Fibroblast of skin of right biceps (primary cell): ENCODE results near the gene RIMBP3B.
"Not testable (repeated sequence)": the region's sequence is repeated elsewhere in the genome, so short reads cannot be mapped to it uniquely, and the experiment has no call there.

Experiments used
- DNase-seq: peaks from one replicate; pipeline ENCODE4 v3.0.0-alpha.2; 2013

RIMBP3B gene

DNA sequence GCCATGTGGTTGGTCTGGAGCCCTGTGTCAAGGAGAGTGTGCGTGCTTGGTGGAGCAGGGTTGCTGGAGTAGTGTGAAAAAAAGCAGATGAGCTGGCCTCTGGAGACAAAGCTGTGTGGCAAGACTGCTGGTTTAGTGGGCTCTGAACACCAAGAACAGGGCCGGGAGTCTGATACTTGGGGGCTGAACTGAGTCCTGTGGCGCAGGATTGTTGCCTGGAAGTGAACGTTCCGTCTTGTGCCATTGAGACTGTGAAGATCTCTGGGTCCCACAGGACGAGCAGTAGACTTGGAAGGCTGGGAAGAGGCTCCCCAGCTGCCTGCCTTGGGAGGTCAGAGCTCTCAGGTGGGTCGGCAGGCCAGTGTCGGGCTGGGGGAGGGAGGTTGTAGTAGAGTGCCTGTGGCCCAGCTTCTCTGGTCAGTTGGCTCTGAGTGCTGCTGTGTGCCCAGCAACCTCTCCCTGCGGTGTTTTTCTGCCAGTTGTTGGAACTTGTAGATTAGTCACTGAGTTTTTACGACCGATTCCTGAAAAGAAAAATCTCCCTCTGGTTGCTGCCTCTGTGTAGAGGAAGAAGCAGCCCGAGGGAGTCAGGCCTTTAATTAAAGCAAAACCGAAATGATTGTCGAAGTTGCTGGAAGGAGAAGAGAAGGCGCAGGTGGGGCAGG is 35.6 kb downstream of the RIMBP3B start:
- not testable (repeated sequence) for DNase-seq

DNA sequence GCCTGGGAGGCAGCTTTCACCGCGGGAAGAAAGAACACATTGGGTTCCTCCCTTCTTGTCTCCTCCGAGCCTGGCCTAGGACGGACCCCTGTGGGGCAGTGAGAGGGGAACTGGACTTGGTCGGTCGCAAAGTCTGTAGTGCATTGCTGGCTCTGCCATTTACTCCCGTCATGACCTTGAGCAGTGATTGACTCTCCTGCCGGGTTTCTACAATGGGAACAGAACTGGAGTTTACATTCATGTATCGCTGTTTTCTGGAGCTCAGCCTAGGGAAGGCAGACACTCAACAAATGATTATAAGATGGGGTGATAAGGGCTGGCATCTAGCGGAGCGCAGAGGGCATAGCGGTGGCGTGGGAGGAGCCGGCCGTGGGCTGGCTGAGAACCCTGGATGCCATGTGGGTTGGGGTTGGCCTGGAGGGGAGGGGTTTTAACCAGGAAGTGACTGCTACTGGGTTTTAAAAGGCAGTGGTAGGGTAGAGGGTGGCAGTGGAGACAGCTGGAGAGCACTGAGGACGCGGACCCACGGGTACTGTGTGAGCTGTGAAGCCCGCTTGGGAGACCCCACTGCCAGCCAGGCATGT is 36.7 kb downstream of the RIMBP3B start:
- not testable (repeated sequence) for DNase-seq

DNA sequence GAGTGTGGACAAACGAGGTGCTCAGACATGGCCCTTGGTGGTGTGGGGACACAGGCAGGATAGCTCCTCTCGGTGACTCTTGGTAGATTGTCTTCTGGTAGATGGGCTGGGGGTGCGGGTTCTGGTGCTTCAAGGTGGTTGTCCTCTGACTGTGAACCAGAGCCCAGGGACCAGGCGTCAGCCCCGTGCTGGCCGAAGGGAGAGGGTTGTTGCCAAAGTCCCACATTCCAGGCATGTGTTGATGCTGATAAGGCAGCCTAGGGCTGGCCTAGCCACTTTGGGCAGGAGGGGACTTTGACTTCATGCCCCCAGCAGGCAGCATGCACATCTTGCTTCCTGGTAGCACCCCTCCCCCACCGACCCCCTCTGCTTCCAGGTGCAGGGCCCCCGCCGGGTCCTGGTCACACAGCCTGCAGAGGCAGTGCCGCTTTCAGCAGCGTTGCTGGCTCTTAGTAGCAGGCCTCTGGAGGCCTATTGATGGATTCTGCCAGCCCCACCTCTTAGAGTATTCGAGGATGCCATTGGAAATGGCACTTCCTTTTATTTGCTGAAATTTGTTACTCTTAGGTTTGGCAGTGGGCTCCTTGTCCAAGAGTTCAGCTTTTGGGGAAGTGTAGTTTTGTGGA is 40.6 kb downstream of the RIMBP3B start:
- DNase-seq, result not testable (repeated sequence)

DNA sequence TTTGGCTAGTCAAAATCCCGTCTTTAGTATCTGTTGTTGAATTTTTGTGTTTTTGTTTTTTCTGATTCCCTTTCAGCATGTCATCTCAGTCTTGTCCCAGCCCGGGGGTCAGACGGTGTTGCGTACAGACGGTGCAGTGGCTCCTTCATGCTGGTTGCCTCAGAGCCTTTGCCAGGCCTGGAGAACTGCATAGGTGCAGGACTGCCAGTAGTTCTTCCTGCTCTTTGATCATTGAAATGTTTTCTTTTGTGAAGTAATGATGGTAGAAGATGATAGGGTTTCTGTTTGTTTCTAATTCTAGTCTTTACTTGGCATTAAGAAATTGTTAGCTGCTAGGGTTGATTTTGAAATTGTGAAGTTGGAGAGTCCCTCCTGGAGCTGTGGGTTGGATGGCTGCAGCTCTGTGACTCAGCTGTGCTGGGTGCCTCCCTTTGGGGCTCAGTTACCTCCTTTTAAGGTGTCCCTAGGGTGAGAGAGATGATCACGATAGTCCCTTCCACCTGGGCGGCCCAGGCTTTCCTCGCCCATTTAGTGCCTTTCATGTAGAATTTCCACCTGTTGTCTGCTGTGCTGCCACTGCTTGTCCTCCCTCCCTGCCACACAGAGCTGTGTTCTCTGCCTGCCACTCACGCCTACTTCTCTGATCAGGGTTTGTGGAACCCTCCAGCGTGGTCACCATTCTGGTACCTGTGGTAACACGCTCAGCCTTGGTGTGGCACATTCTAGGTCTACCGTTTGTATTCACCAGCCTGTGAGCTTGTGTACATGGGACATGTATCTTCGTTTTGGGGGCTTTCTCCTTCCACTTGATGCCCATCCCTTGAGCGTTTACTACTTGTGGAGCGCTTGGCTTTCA is 51.1 kb downstream of the RIMBP3B start:
- DNase-seq, result not testable (repeated sequence)

DNA sequence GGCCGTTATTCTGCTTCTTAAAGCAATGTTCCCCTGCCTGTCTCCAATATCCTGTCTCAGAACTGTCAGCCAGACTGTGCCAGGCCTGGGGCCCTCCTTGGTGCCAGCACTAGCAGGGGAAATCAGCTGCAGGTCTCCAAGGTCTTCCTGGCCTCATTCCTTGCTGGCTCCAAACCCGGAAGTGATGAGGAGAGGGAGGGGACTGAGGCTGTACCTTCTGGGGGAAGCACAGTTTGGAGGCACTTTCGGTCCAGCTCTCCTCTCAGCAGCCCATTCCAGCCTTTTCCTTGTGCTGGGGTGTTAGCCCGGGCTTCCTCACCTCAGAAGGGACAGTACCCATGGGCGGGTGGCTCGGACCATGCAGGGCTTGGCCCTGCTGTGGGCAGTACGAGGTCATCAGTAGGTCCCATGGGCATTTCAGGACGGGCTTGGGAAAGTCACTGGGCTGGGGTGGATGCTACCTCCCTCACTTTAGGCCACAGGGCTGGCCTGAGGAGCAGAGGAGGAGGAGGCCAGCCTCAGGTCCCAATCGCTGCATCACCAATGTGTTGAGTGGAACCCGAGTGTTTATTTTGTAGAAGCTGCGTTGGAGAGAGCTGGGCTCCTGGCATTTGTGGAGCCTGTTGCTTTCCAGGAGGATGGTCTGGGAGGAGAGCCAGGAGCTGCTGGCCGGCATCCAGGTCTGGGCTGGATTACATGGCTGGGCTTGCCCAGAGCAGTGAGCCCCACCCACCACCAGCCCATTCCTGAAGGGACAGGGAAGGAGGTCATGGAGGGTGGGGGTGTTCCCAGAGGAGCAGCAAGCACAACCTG is 52.7 kb downstream of the RIMBP3B start:
- not testable (repeated sequence) for DNase-seq

DNA sequence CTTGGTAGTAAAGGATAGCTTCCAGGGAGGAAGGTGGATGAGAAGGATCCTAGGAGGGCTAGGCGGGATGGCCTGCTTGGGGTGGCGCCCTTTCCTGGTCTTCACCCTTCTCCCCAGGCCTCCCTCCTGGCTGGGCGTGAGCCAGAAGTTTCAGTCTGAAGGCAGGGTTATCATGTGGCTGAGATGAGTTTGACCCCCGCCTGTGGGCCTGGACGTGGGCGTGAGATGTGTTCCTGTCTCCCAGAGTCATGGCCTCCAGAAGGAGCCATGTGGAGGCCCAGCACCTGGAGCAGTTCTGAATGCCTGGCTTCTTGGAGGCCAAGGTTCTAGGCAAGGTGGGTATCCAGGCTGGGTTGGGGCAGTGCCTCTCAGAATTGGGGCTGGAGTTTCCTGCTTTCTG is 54.5 kb downstream of the RIMBP3B start:
- not testable (repeated sequence) for DNase-seq
